AG04450 (cell line): ENCODE data around the gene GRXCR2. TPM values are rescaled to one million over a fixed set of nuclear protein-coding genes. Genes with fewer than 3 reads are reported as not detected.

Source experiments
- CTCF ChIA-PET: fragments of 300-600, 350-600 bp; formaldehyde crosslinking; extraction: SDS; loops from one replicate; lab custom pipeline; 2022; ENCODE audit warnings: antibody characterized with exemption, inconsistent platforms; lab: Charles Lee
- POLR2A ChIA-PET: fragments of 350-600 bp; formaldehyde crosslinking; extraction: SDS; loops from one replicate; lab custom pipeline; 2021; ENCODE audit warnings: antibody characterized with exemption, inconsistent platforms; lab: Yijun Ruan, JAX
- DNase-seq: peaks from one replicate; pipeline ENCODE4 v3.0.0-alpha.2; 2011; ENCODE audit warnings: low read depth, low spot score
- H3K27ac ChIP-seq: one replicate; pipeline ENCODE4 v1.5.1; 2012; ENCODE audit warnings: low read depth, low read length, control low read depth
- H3K27me3 ChIP-seq: one replicate; pipeline ENCODE4 v1.6.0; 2012; ENCODE audit warnings: low read length; ENCODE audit not compliant: control insufficient read depth, insufficient read depth
- H3K4me3 ChIP-seq: 2 replicates; pipeline ENCODE4 v1.5.1; 2011; ENCODE audit warnings: mild to moderate bottlenecking, low read depth, low read length, control low read depth
- H3K9me3 ChIP-seq: 2 replicates; pipeline ENCODE4 v1.5.1; 2012; ENCODE audit warnings: low read length; ENCODE audit not compliant: control insufficient read depth, insufficient read depth
- CTCF ChIP-seq: IDR thresholded peaks from 2 replicates; pipeline ENCODE4 v1.5.1; 2011; ENCODE audit warnings: low read depth, low read length, control low read depth, inconsistent platforms
- polyA plus RNA-seq: library from polyadenylated mRNA; depleted of rRNA; stranded (reverse); fragments of >200 nt; gene quantifications from 2 replicates; pipeline ENCODE4 v1.2.3, GENCODE V29; 2011

The GRXCR2 gene
- polyA plus RNA-seq, 1 experiment = not detected

GRCh38 chr5:145830594-145830993 is 42.2 kb downstream of the GRXCR2 start:
- POLR2A ChIA-PET = no interaction called here
- no peak for TF ChIP-seq CTCF
- Histone ChIP-seq H3K27me3 (no peaks in the 10 kb centered on the region), H3K4me3 (no peak overlapping the region), H3K9me3 (no peaks in the 10 kb centered on the region), H3K27ac (no peak overlapping the region)
- CTCF ChIA-PET = interaction anchor here (0.7 to 6.1 kb wide), 9 partner anchors 17 to 1626 kb away, joined by 3 to 61 read pairs (median 3); no protein-coding TSS in a partner anchor
- DNase-seq = no peak

- H3K4me3 ChIP-seq = no peak overlapping the region
- no peak overlapping the region for H3K27ac ChIP-seq
- ChIA-PET POLR2A (no interaction called here), CTCF (interaction anchor here (0.7 to 6.1 kb wide), 8 partner anchors 16 to 1626 kb away, joined by 3 to 61 read pairs (median 3); no protein-coding TSS in a partner anchor)
- no peaks in the 10 kb centered on the region for H3K9me3 ChIP-seq
- no peak for TF ChIP-seq CTCF
- no peaks in the 10 kb centered on the region for H3K27me3 ChIP-seq
- DNase-seq = no peak
Observed at GRCh38 chr5:145829708-145830361, 43.0 kb downstream of the GRXCR2 start.

- ChIA-PET CTCF (interaction anchor here (0.5 to 6.1 kb wide), 20 partner anchors 8 to 1622 kb away, joined by 3 to 61 read pairs (median 6); partner anchors contain the start of gene PRELID2), POLR2A (no interaction called here)
- Histone ChIP-seq H3K4me3 (no peak overlapping the region), H3K27me3 (no peaks in the 10 kb centered on the region), H3K9me3 (no peaks in the 10 kb centered on the region), H3K27ac (no peak overlapping the region)
- DNase-seq = no peak
- no peak for TF ChIP-seq CTCF
Observed at GRCh38 chr5:145826895-145827674, 45.7 kb downstream of the GRXCR2 start.

- no peaks in the 10 kb centered on the region for H3K27me3 ChIP-seq
- no peaks in the 10 kb centered on the region for H3K9me3 ChIP-seq
- no peak overlapping the region for H3K27ac ChIP-seq
- ChIA-PET POLR2A (no interaction called here), CTCF (interaction anchor here (0.5 to 6.1 kb wide), 56 partner anchors 8 to 1626 kb away, joined by 3 to 61 read pairs (median 4); partner anchors contain the start of gene PRELID2)
- DNase-seq = no peak
- peak; percentile 90 for TF ChIP-seq CTCF
- H3K4me3 ChIP-seq = no peak overlapping the region
Observed at GRCh38 chr5:145825751-145826180, 47.0 kb downstream of the GRXCR2 start.
